B cell (primary cell): Measurements from ENCODE around the gene ATP5MC3. TPM values are rescaled to one million over a fixed set of nuclear protein-coding genes. Genes with fewer than 3 reads are reported as not detected.

Experiments used
- ATAC-seq: fragments of 200-7000 bp; cut with Tn5 transposase; one replicate; pipeline ENCODE4 v1.10.0; 2021; ENCODE audit warnings: low read depth, mild to moderate bottlenecking, moderate number of reproducible peaks, moderate library complexity
- CTCF ChIA-PET: fragments of 350-600 bp; sonication (Branson Sonifier 250); formaldehyde crosslinking; loops from one replicate; lab custom pipeline; 2021; ENCODE audit warnings: antibody characterized with exemption, inconsistent platforms; lab: Charles Lee
- POLR2A ChIA-PET: fragments of 350-600 bp; sonication (Branson Sonifier 250); formaldehyde crosslinking; loops from one replicate; lab custom pipeline; 2021; ENCODE audit warnings: antibody characterized with exemption; lab: Charles Lee
- DNase-seq: peaks from one replicate; pipeline ENCODE4 v3.0.0; 2013
- H2AFZ ChIP-seq: 2 replicates; pipeline ENCODE4 v1.6.1; 2012; ENCODE audit warnings: mild to moderate bottlenecking, low read depth, low read length; ENCODE audit not compliant: insufficient read depth, poor library complexity, severe bottlenecking
- H3K27ac ChIP-seq, 2 donors: 1 replicate in 1 of 2; 2 replicates in 1 of 2; pipeline ENCODE4 v1.5.1; 2012 to 2013; ENCODE audit warnings: low read length in 2 of 2, mild to moderate bottlenecking in 2 of 2, moderate library complexity in 1 of 2
- H3K27me3 ChIP-seq, 4 experiments: fragments of 200-600 bp in 1 of 4; sonication (generic) in 1 of 4; replicated peaks in 1 of 4; 1 replicate in 2 of 4; 2 replicates in 2 of 4; pipeline versions ENCODE4 v1.6.1 to v1.7.0; 2013 to 2016; ENCODE audit warnings: low read length in 3 of 4, mild to moderate bottlenecking in 2 of 4, mixed read lengths in 1 of 4, moderate library complexity in 1 of 4; ENCODE audit not compliant: insufficient read depth in 4 of 4, control insufficient read depth in 3 of 4; ENCODE audit errors: control extremely low read depth in 1 of 4
- H3K36me3 ChIP-seq, 2 experiments: replicated peaks in 1 of 2; 1 replicate in 1 of 2; 2 replicates in 1 of 2; pipeline versions ENCODE4 v1.6.1 to v1.7.1; 2013; ENCODE audit warnings: low read length in 1 of 2; ENCODE audit not compliant: insufficient read depth in 2 of 2, control insufficient read depth in 1 of 2; ENCODE audit errors: control extremely low read depth in 1 of 2, extremely low read depth in 1 of 2
- H3K4me1 ChIP-seq, 2 donors: fragments of 200-600 bp in 1 of 2; sonication (generic) in 1 of 2; 1 replicate in 1 of 2; 2 replicates in 1 of 2; pipeline versions ENCODE4 v1.5.1 to v1.6.1; 2013 to 2017; ENCODE audit warnings: low read length in 2 of 2; ENCODE audit not compliant: control insufficient read depth in 2 of 2, insufficient read depth in 2 of 2
- H3K4me2 ChIP-seq: replicated peaks from 2 replicates; pipeline ENCODE3; 2012; ENCODE audit warnings: mild to moderate bottlenecking, low read depth, low read length; ENCODE audit not compliant: poor library complexity, severe bottlenecking
- H3K4me3 ChIP-seq, 5 experiments: fragments of 200-600 bp in 1 of 5; sonication (generic) in 1 of 5; 1 replicate in 3 of 5; 2 replicates in 2 of 5; pipeline versions ENCODE4 v1.5.1 to v1.7.0; 2011 to 2016; ENCODE audit warnings: low read length in 4 of 5, mild to moderate bottlenecking in 4 of 5, low read depth in 2 of 5, control low read depth in 1 of 5, moderate library complexity in 1 of 5; ENCODE audit not compliant: insufficient read depth in 1 of 5; ENCODE audit errors: control extremely low read depth in 1 of 5, extremely low read depth in 1 of 5
- H3K79me2 ChIP-seq: fragments of 200-600 bp; sonication (generic); one replicate; pipeline ENCODE4 v1.6.0; 2016; ENCODE audit warnings: low read length; ENCODE audit not compliant: control insufficient read depth, insufficient read depth
- H3K9ac ChIP-seq: fragments of 200-600 bp; sonication (generic); 2 replicates; pipeline ENCODE4 v1.6.1; 2017; ENCODE audit warnings: mild to moderate bottlenecking, low read length, moderate library complexity
- H3K9me3 ChIP-seq, 3 donors: one replicate each; pipeline versions ENCODE4 v1.6.1 to v1.7.1; 2013; ENCODE audit warnings: low read length in 2 of 3; ENCODE audit not compliant: control insufficient read depth in 2 of 3, insufficient read depth in 1 of 3; ENCODE audit errors: control extremely low read depth in 1 of 3
- H4K20me1 ChIP-seq: 2 replicates; pipeline ENCODE4 v1.6.0; 2012; ENCODE audit warnings: mild to moderate bottlenecking, low read length; ENCODE audit not compliant: insufficient read depth, control insufficient read depth, poor library complexity, severe bottlenecking
- H3K27ac Mint-ChIP-seq: one replicate; pipeline ENCODE4 v1.8.0; 2021; ENCODE audit warnings: mixed read lengths
- H3K27me3 Mint-ChIP-seq: one replicate; pipeline ENCODE4 v1.8.0; 2021; ENCODE audit warnings: mixed read lengths
- H3K4me1 Mint-ChIP-seq: one replicate; pipeline ENCODE4 v1.8.0; 2021; ENCODE audit warnings: mixed read lengths
- H3K4me3 Mint-ChIP-seq: one replicate; pipeline ENCODE4 v1.8.0; 2021; ENCODE audit warnings: mixed read lengths
- H3K9me3 Mint-ChIP-seq: one replicate; pipeline ENCODE4 v1.8.0; 2022; ENCODE audit warnings: mixed read lengths; ENCODE audit not compliant: insufficient read depth
- EZH2 ChIP-seq: IDR thresholded peaks from 2 replicates; pipeline ENCODE4 v1.6.1; 2012; ENCODE audit warnings: borderline replicate concordance, low read depth, mild to moderate bottlenecking, moderate library complexity, low read length; ENCODE audit not compliant: insufficient read depth, poor library complexity, severe bottlenecking
- WGBS: methylation state at CpG from one replicate; pipeline ENCODE4 v1.1.5; 2013; ENCODE audit warnings: missing lambda C conversion rate; ENCODE audit not compliant: insufficient coverage; 5-methylcytosine and 5-hydroxymethylcytosine counted together
- intact Hi-C: fragments of 100-400 bp; cut with micrococcal nuclease; formaldehyde crosslinking; loops from one replicate; pipeline ENCODE4 v1.10.0; 2022
- polyA plus RNA-seq: library from polyadenylated mRNA; depleted of rRNA; stranded (reverse); fragments of >200 nt; gene quantifications from 2 replicates; pipeline ENCODE4 v1.2.3, GENCODE V29; 2012
- total RNA-seq, 2 donors: library from RNA; stranded (reverse); fragments of 120-200 nt in 1 of 2; gene quantifications; 1 replicate in 1 of 2; 2 replicates in 1 of 2; pipeline versions ENCODE4 v1.2.3 to v1.2.4, GENCODE V29; 2013 to 2022
- TF ChIP-seq, protein P1 (sequence below): fragments of 200-600 bp; IDR thresholded peaks from one replicate; pipeline ENCODE4 v1.8.0; 2022; ENCODE audit warnings: antibody characterized with exemption, mild to moderate bottlenecking

Gene ATP5MC3
- total and polyA plus RNA-seq, 2 donors (not counting 1 experiment from before 2014, with no cell fraction given) = 68.5 to 94.1 TPM

DNA sequence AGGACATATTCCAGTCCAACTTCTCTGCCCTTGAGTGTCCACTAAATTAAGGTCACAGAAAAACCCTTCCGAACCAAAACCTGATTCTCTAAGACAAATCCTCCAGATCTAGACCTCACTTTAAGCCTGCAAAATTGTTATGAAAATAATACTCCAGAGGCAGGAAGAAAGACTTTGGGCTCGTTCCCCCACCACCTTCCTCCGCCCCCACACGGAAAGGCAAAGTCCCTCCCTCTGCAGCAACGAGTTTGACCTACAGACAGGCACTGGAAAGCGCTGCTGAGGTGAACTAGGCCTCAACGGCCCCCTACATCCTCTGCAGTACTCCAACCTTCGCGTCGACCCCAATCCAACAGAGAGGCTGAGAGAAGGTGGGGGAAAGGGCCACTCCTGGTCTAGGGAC is 808 bp downstream of the ATP5MC3 start:
- TF ChIP-seq, protein P1, sequence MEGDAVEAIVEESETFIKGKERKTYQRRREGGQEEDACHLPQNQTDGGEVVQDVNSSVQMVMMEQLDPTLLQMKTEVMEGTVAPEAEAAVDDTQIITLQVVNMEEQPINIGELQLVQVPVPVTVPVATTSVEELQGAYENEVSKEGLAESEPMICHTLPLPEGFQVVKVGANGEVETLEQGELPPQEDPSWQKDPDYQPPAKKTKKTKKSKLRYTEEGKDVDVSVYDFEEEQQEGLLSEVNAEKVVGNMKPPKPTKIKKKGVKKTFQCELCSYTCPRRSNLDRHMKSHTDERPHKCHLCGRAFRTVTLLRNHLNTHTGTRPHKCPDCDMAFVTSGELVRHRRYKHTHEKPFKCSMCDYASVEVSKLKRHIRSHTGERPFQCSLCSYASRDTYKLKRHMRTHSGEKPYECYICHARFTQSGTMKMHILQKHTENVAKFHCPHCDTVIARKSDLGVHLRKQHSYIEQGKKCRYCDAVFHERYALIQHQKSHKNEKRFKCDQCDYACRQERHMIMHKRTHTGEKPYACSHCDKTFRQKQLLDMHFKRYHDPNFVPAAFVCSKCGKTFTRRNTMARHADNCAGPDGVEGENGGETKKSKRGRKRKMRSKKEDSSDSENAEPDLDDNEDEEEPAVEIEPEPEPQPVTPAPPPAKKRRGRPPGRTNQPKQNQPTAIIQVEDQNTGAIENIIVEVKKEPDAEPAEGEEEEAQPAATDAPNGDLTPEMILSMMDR = no peak
- TF ChIP-seq EZH2 = no peak
- peak overlapping the region; percentile 81 to 94 (median 88) for H3K4me3 ChIP-seq
- H3K4me2 ChIP-seq = peak overlapping the region; percentile 89
- peak; percentile 22 for ATAC-seq
- ChIA-PET CTCF (interaction anchor here (0.8 to 1.6 kb wide), 3 partner anchors 12 to 21 kb away, joined by 3 to 4 read pairs (median 3); partner anchors contain the start of gene ATF2), POLR2A (no interaction called here)
- H4K20me1 ChIP-seq = peaks cover 17% of the 10 kb centered on the region
- WGBS = 7% methylated on average over 9 of the region's 10 CpGs
- H3K79me2 ChIP-seq = peaks cover 33% of the 10 kb centered on the region
- Mint-ChIP-seq H3K4me1 (peaks cover 14% of the 10 kb centered on the region), H3K27me3 (peaks cover 3% of the 10 kb centered on the region), H3K9me3 (no peaks in the 10 kb centered on the region), H3K27ac (peak overlapping the region; percentile 78), H3K4me3 (peak overlapping the region; percentile 91)
- DNase-seq = peak; percentile 61
- peak overlapping the region; percentile 88 for H3K9ac ChIP-seq
- no peaks in the 10 kb centered on the region for H3K27me3 ChIP-seq
- H3K27ac ChIP-seq = peak overlapping the region; percentile 59 to 79
- intact Hi-C loops = loop anchor here (1.0 to 5.0 kb wide), 3 partner anchors 12 to 428 kb away; partner anchors contain the start of gene ATF2
- peaks cover 5 to 38% of the 10 kb centered on the region in 2 experiments for H3K36me3 ChIP-seq
- H3K4me1 ChIP-seq = peaks cover 12 to 13% of the 10 kb centered on the region in 2 donors
- no peaks in the 10 kb centered on the region for H3K9me3 ChIP-seq
- peak overlapping the region; percentile 94 for H2AFZ ChIP-seq

DNA sequence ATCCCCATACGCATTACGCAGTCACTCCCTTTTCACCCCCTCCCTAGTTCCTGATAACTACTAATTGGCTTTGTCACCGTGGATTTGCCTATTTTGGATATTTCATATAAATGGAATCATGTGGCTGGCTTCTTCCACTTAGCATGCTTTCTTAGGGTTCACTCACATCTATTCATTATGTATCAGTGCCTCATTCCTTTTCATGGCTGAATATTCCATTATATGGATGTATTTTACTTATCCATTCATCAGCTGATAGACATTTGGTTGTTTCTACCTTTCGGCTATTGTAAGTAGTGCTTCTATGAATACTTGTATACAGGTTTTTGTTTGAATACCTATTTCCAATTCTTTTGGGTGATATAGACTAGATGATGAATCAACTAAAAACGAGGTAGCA is 4.9 kb downstream of the ATP5MC3 start:
- peaks cover 9% of the 10 kb centered on the region for H3K4me1 Mint-ChIP-seq
- no peak overlapping the region for H3K27ac ChIP-seq
- no peaks in the 10 kb centered on the region for H3K27me3 Mint-ChIP-seq
- H3K27ac Mint-ChIP-seq = no peak overlapping the region
- H3K4me1 ChIP-seq = peaks cover 5 to 8% of the 10 kb centered on the region in 2 donors
- H3K4me3 ChIP-seq = no peak overlapping the region
- ChIA-PET POLR2A (no interaction called here), CTCF (no interaction called here)
- peaks cover 19% of the 10 kb centered on the region for H3K79me2 ChIP-seq
- H3K36me3 ChIP-seq = peaks cover 5 to 42% of the 10 kb centered on the region in 2 experiments
- TF ChIP-seq, protein P1 = no peak
- no peak for TF ChIP-seq EZH2
- DNase-seq (no peak), ATAC-seq (no peak)
- no peak overlapping the region for H3K4me3 Mint-ChIP-seq
- no peaks in the 10 kb centered on the region for H3K27me3 ChIP-seq
- H2AFZ ChIP-seq = no peak overlapping the region
- no CpG with 5 or more reads among the region's 5 CpGs for WGBS
- H4K20me1 ChIP-seq = peaks cover 17% of the 10 kb centered on the region
- no peak overlapping the region for H3K4me2 ChIP-seq
- no peaks in the 10 kb centered on the region for H3K9me3 Mint-ChIP-seq
- no peaks in the 10 kb centered on the region for H3K9me3 ChIP-seq
- intact Hi-C loops = no loop called here
- no peak overlapping the region for H3K9ac ChIP-seq
